Mesenchymal stem cell (in vitro differentiated cells and primary cell): ENCODE data around the gene POGK.

Experiments
- DNase-seq: peaks from one replicate; pipeline ENCODE4 v3.0.0-alpha.2; 2013
- H2AFZ ChIP-seq: one replicate; pipeline ENCODE4 v1.6.1; 2013; ENCODE audit warnings: low read depth, mild to moderate bottlenecking, control low read depth, inconsistent platforms, low read length, moderate library complexity
- H2AK5ac ChIP-seq: 2 replicates; pipeline ENCODE4 v1.6.1; 2013; ENCODE audit warnings: low read length, moderate library complexity, mild to moderate bottlenecking, inconsistent platforms; ENCODE audit not compliant: severe bottlenecking
- H2BK120ac ChIP-seq: one replicate; pipeline ENCODE4 v1.6.1; 2013; ENCODE audit warnings: low read depth, mild to moderate bottlenecking, inconsistent platforms, low read length, moderate library complexity
- H2BK12ac ChIP-seq, 2 experiments: one replicate each; pipeline ENCODE4 v1.6.1; 2013; ENCODE audit warnings: inconsistent platforms in 2 of 2, low read length in 2 of 2, mild to moderate bottlenecking in 2 of 2, moderate library complexity in 2 of 2, control low read depth in 1 of 2
- H2BK15ac ChIP-seq: one replicate; pipeline ENCODE4 v1.6.1; 2013; ENCODE audit warnings: mild to moderate bottlenecking, low read depth, inconsistent platforms; ENCODE audit not compliant: poor library complexity, severe bottlenecking
- H2BK5ac ChIP-seq: 2 replicates; pipeline ENCODE4 v1.6.1; 2013; ENCODE audit warnings: low read depth, mild to moderate bottlenecking, low read length, control low read depth, inconsistent platforms; ENCODE audit not compliant: poor library complexity, severe bottlenecking
- H3K14ac ChIP-seq, 2 experiments: one replicate each; pipeline ENCODE4 v1.6.1; 2013; ENCODE audit warnings: inconsistent platforms in 2 of 2, low read length in 2 of 2, control low read depth in 1 of 2, mild to moderate bottlenecking in 1 of 2, moderate library complexity in 1 of 2
- H3K18ac ChIP-seq, 2 experiments: one replicate each; pipeline ENCODE4 v1.6.1; 2013; ENCODE audit warnings: inconsistent platforms in 2 of 2, low read length in 2 of 2, control low read depth in 1 of 2, low read depth in 1 of 2, mild to moderate bottlenecking in 1 of 2
- H3K23ac ChIP-seq, 2 experiments: one replicate each; pipeline ENCODE4 v1.6.1; 2013; ENCODE audit warnings: inconsistent platforms in 2 of 2, low read length in 2 of 2, mild to moderate bottlenecking in 2 of 2, moderate library complexity in 2 of 2, control low read depth in 1 of 2
- H3K27ac ChIP-seq: 2 replicates; pipeline ENCODE4 v1.5.1; 2013; ENCODE audit warnings: mild to moderate bottlenecking, moderate library complexity, low read length, control low read depth, inconsistent platforms; ENCODE audit not compliant: poor library complexity, severe bottlenecking
- H3K27me3 ChIP-seq, 2 experiments: 2 replicates each; pipeline versions ENCODE4 v1.6.1 to v1.7.0; 2013; ENCODE audit warnings: low read length in 2 of 2, mild to moderate bottlenecking in 2 of 2, moderate library complexity in 2 of 2, control low read depth in 1 of 2, inconsistent platforms in 1 of 2; ENCODE audit not compliant: control insufficient read depth in 1 of 2, insufficient read depth in 1 of 2
- H3K36me3 ChIP-seq, 2 experiments: 2 replicates each; pipeline versions ENCODE4 v1.6.1 to v1.7.0; 2013; ENCODE audit warnings: low read length in 2 of 2, control low read depth in 1 of 2, inconsistent platforms in 1 of 2, low read depth in 1 of 2, mild to moderate bottlenecking in 1 of 2; ENCODE audit not compliant: insufficient read depth in 2 of 2, control insufficient read depth in 1 of 2
- H3K4ac ChIP-seq, 2 experiments: one replicate each; pipeline ENCODE4 v1.6.1; 2013; ENCODE audit warnings: inconsistent platforms in 2 of 2, low read length in 2 of 2, mild to moderate bottlenecking in 2 of 2, moderate library complexity in 2 of 2, control low read depth in 1 of 2, low read depth in 1 of 2
- H3K4me1 ChIP-seq: 2 replicates; pipeline ENCODE4 v1.6.1; 2013; ENCODE audit warnings: low read depth, low read length, control low read depth; ENCODE audit not compliant: control insufficient read depth, insufficient read depth
- H3K4me2 ChIP-seq: 2 replicates; pipeline ENCODE4 v1.6.1; 2013; ENCODE audit warnings: low read length, mild to moderate bottlenecking, inconsistent platforms; ENCODE audit not compliant: poor library complexity, severe bottlenecking
- H3K4me3 ChIP-seq, 2 experiments: 2 replicates each; pipeline versions ENCODE4 v1.5.1 to v1.7.0; 2013; ENCODE audit warnings: low read length in 2 of 2, mild to moderate bottlenecking in 2 of 2, control low read depth in 1 of 2, low read depth in 1 of 2; ENCODE audit not compliant: insufficient read depth in 1 of 2
- H3K79me1 ChIP-seq: replicated peaks from 2 replicates; pipeline ENCODE4 v1.6.1; 2013; ENCODE audit warnings: mild to moderate bottlenecking, control low read depth, low read length, inconsistent platforms; ENCODE audit not compliant: poor library complexity, severe bottlenecking
- H3K9ac ChIP-seq: 2 replicates; pipeline ENCODE4 v1.7.0; 2013; ENCODE audit warnings: mild to moderate bottlenecking, low read length, moderate library complexity
- H3K9me3 ChIP-seq: 2 replicates; pipeline ENCODE4 v1.7.0; 2013; ENCODE audit warnings: mild to moderate bottlenecking, low read length; ENCODE audit not compliant: control insufficient read depth
- H4K8ac ChIP-seq: one replicate; pipeline ENCODE4 v1.6.1; 2013; ENCODE audit warnings: inconsistent platforms, mild to moderate bottlenecking, low read length, moderate library complexity
- H4K91ac ChIP-seq: one replicate; pipeline ENCODE4 v1.6.1; 2013; ENCODE audit warnings: mild to moderate bottlenecking, low read length, inconsistent platforms
- WGBS: methylation state at CpG from one replicate; pipeline ENCODE4 v1.1.7; 2013; ENCODE audit warnings: mixed read lengths; 5-methylcytosine and 5-hydroxymethylcytosine counted together

The POGK gene

DNA sequence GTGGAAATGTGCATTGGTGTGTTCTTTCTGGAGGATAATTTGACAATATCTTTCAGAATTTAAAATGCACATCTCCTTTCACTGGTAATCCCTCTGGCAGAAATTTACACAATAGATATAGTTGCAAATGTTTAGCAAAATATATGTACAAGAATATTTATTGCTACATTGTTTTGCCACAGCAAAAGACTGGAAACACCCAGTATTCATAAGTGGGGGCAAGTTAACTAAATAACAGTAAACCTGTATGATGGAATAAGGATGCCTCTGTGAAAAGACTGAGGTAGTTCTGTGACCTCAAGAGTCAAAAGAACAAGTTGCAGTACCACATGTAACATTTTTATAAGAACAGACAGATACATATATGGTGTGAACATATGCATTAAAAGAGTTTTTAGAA is 50.5 kb downstream of the POGK start:
- H2BK15ac ChIP-seq: no peak overlapping the region
- no peaks in the 10 kb centered on the region for H3K9me3 ChIP-seq
- no peak overlapping the region for H3K14ac ChIP-seq
- H2AFZ ChIP-seq: no peak overlapping the region
- H3K27ac ChIP-seq: no peak overlapping the region
- H4K91ac ChIP-seq: no peak overlapping the region
- H4K8ac ChIP-seq: no peak overlapping the region
- peaks cover 30 to 40% of the 10 kb centered on the region in 2 experiments for H3K27me3 ChIP-seq
- no peak overlapping the region for H2BK12ac ChIP-seq
- no peak overlapping the region for H2AK5ac ChIP-seq
- no peak overlapping the region for H2BK120ac ChIP-seq
- no peak for DNase-seq
- H3K4ac ChIP-seq: no peak overlapping the region
- H3K23ac ChIP-seq: no peak overlapping the region
- no peak overlapping the region for H3K18ac ChIP-seq
- no peak overlapping the region for H2BK5ac ChIP-seq
- no peak overlapping the region for H3K9ac ChIP-seq
- no peak overlapping the region for H3K4me3 ChIP-seq
- no peaks in the 10 kb centered on the region for H3K79me1 ChIP-seq
- no peak overlapping the region for H3K4me2 ChIP-seq
- no peaks in the 10 kb centered on the region for H3K36me3 ChIP-seq
- H3K4me1 ChIP-seq: no peaks in the 10 kb centered on the region

DNA sequence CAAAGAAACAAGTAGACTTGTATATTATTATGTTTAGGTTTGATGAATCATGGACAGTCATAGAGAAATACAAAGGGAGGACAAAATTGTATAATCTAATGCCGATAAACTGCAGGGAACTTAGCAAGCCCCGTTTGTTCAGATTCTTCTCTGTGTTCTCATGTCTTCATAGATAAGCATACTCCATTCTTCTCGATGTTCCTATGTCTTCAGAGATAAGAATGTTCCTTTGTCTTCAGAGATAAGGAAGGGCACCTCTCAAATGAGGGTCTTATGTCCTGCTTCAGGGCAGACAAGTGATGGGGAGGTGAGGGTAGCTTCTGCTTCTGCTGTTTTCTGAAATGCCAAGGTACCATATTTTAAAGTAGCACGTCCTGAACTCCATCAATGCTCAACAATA is 56.5 kb downstream of the POGK start:
- Histone ChIP-seq H3K14ac (no peak overlapping the region), H3K23ac (no peak overlapping the region), H3K27me3 (peaks cover 22 to 25% of the 10 kb centered on the region in 2 experiments), H2BK15ac (no peak overlapping the region), H3K4me2 (no peak overlapping the region), H3K4me1 (no peaks in the 10 kb centered on the region), H3K27ac (no peak overlapping the region), H2BK5ac (no peak overlapping the region), H3K4ac (no peak overlapping the region), H3K36me3 (no peaks in the 10 kb centered on the region), H3K9me3 (peaks cover 11% of the 10 kb centered on the region), H3K4me3 (no peak overlapping the region), H3K9ac (no peak overlapping the region), H4K8ac (no peak overlapping the region), H2BK120ac (no peak overlapping the region), H4K91ac (no peak overlapping the region), H3K18ac (no peak overlapping the region), H3K79me1 (no peaks in the 10 kb centered on the region), H2AK5ac (no peak overlapping the region), H2BK12ac (no peak overlapping the region), H2AFZ (no peak overlapping the region)
- 88% methylated on average over 3 of the region's 4 CpGs for WGBS
- DNase-seq: no peak

DNA sequence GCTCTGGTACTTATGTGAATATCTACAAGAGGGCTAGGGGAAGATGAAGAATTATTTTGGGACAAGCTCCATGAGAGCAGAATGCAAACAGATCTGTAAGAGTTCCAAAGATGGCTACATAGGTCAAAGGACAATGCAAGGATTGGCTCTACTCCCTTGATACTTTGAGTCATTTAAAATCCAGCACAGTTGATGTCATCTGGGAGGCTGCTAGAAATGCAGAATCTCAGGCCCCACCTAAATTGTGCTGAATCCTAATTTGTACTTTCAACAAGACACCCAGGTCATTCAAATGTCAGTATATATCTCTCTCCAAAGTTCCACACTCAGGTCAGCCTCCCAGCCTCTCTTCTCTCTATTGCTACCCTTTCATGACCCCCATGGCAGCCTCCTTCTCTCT is 60.5 kb downstream of the POGK start:
- no peak overlapping the region for H3K27ac ChIP-seq
- no peak overlapping the region for H3K18ac ChIP-seq
- H3K4me1 ChIP-seq: peaks cover 3% of the 10 kb centered on the region
- H3K4me2 ChIP-seq: no peak overlapping the region
- H3K36me3 ChIP-seq: no peaks in the 10 kb centered on the region
- no peak overlapping the region for H3K4ac ChIP-seq
- no peak overlapping the region for H3K23ac ChIP-seq
- H4K8ac ChIP-seq: no peak overlapping the region
- no peak for DNase-seq
- peaks cover 11% of the 10 kb centered on the region for H3K9me3 ChIP-seq
- no peak overlapping the region for H2AFZ ChIP-seq
- H2AK5ac ChIP-seq: no peak overlapping the region
- H3K79me1 ChIP-seq: no peaks in the 10 kb centered on the region
- H3K9ac ChIP-seq: no peak overlapping the region
- no peak overlapping the region for H3K4me3 ChIP-seq
- no peak overlapping the region for H4K91ac ChIP-seq
- H3K14ac ChIP-seq: no peak overlapping the region
- H3K27me3 ChIP-seq: peaks cover 3 to 10% of the 10 kb centered on the region in 2 experiments
- no peak overlapping the region for H2BK12ac ChIP-seq
- no peak overlapping the region for H2BK15ac ChIP-seq
- H2BK120ac ChIP-seq: no peak overlapping the region
- H2BK5ac ChIP-seq: no peak overlapping the region

DNA sequence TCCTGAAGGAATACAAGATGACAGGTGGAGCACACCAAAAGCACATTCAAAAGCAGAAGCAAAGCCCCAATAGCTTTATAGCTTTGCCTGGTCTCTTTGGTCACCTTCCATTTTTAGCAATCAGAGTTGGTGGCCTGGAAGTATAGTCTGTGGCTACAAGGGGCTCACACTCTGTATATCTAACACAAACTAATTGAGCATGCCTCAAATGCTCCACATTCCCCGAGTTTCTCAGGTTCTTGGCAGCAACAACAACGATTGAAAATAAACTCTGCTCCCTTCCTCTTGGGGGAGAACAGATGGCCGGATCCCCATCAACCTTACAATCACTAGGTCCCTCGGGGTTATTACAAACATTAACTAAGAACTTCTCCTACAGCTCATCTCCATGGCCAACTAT is 61.7 kb downstream of the POGK start:
- 30% methylated on average over 4 of the region's 4 CpGs for WGBS
- peaks cover 2 to 3% of the 10 kb centered on the region in 2 experiments for H3K27me3 ChIP-seq
- no peak overlapping the region for H2BK12ac ChIP-seq
- no peak overlapping the region for H2BK5ac ChIP-seq
- no peak overlapping the region for H3K4me2 ChIP-seq
- no peak overlapping the region for H2BK120ac ChIP-seq
- no peak overlapping the region for H3K4ac ChIP-seq
- no peak overlapping the region for H2AFZ ChIP-seq
- peaks cover 11% of the 10 kb centered on the region for H3K9me3 ChIP-seq
- H3K14ac ChIP-seq: no peak overlapping the region
- no peak for DNase-seq
- no peak overlapping the region for H4K8ac ChIP-seq
- no peak overlapping the region for H3K18ac ChIP-seq
- H2BK15ac ChIP-seq: no peak overlapping the region
- H3K23ac ChIP-seq: no peak overlapping the region
- H3K4me3 ChIP-seq: no peak overlapping the region
- H4K91ac ChIP-seq: no peak overlapping the region
- no peaks in the 10 kb centered on the region for H3K79me1 ChIP-seq
- H2AK5ac ChIP-seq: no peak overlapping the region
- H3K36me3 ChIP-seq: no peaks in the 10 kb centered on the region
- no peak overlapping the region for H3K27ac ChIP-seq
- H3K4me1 ChIP-seq: peaks cover 3% of the 10 kb centered on the region
- H3K9ac ChIP-seq: no peak overlapping the region
